Lower leg skin (tissue), 3 donors: Measurements from ENCODE around the gene ADCY2.

Experiments
- POLR2A ChIP-seq, 2 donors: fragments of 450-650 bp; IDR thresholded peaks; one replicate each; pipeline ENCODE4 v1.6.1; 2016 to 2017; ENCODE audit warnings: antibody characterized with exemption in 2 of 2, mild to moderate bottlenecking in 1 of 2, moderate library complexity in 1 of 2
- TF ChIP-seq, protein P1 (sequence below), 3 donors: fragments of 450-650 bp; IDR thresholded peaks; one replicate each; pipeline ENCODE4 v1.5.1; 2016; ENCODE audit warnings: antibody characterized with exemption in 3 of 3, mild to moderate bottlenecking in 3 of 3, moderate library complexity in 2 of 3

DNA sequence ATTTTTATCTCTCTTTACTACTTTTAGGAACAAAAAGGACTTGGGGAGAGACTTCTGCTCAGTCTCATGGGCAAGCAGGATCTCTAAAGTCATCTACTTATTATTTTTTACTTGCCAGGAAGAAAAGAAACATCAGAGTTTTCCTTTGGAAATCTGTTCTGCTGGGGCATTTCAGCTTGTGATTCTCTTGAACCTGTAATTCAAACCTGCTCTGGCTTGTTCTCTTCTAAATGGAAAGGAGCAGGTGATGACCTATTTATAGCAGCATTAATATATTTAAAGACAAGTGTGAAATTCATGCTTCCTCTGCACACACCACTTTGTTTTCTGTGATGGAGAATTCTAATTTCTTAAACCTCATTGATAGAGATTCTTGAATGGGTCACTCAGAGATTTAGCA lies 2.0 kb downstream of the ADCY2 start:
- TF ChIP-seq, protein P1, sequence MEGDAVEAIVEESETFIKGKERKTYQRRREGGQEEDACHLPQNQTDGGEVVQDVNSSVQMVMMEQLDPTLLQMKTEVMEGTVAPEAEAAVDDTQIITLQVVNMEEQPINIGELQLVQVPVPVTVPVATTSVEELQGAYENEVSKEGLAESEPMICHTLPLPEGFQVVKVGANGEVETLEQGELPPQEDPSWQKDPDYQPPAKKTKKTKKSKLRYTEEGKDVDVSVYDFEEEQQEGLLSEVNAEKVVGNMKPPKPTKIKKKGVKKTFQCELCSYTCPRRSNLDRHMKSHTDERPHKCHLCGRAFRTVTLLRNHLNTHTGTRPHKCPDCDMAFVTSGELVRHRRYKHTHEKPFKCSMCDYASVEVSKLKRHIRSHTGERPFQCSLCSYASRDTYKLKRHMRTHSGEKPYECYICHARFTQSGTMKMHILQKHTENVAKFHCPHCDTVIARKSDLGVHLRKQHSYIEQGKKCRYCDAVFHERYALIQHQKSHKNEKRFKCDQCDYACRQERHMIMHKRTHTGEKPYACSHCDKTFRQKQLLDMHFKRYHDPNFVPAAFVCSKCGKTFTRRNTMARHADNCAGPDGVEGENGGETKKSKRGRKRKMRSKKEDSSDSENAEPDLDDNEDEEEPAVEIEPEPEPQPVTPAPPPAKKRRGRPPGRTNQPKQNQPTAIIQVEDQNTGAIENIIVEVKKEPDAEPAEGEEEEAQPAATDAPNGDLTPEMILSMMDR (IDR thresholded peaks at IDR 0.05) = no peak
- no peak for TF ChIP-seq POLR2A (IDR thresholded peaks at IDR 0.05)
